HG03064 (cell line): ENCODE data around the gene CD96.
"Not testable (repeated sequence)": the region's sequence is repeated elsewhere in the genome, so short reads cannot be mapped to it uniquely, and the experiment has no call there.

Experiments used
- ATAC-seq: cut with Tn5 transposase; IDR thresholded peaks from one replicate; pipeline ENCODE4 v1.9.1; 2021; ENCODE audit warnings: low read depth; ENCODE audit not compliant: unreplicated experiment

CD96 gene

DNA sequence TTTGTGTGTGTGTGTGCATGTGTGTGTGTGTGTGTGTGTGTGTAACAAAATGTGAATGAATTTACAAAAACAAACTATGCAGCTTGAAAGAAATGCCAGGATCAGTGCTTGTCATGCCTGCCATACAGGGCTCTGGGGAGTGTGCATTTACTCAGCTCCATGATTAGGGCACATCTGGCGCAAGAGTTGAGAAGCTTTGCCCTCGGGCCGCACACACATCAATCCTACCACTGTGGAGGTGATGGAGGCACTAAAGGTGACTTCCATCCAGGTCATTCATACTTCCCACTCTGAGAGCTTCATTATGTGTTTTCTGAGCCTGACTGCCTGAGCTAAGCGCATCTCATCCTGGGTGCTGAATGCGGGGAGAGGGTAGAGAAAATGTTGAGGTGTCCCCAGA lies 125.2 kb downstream of the CD96 start:
- no peak for ATAC-seq

DNA sequence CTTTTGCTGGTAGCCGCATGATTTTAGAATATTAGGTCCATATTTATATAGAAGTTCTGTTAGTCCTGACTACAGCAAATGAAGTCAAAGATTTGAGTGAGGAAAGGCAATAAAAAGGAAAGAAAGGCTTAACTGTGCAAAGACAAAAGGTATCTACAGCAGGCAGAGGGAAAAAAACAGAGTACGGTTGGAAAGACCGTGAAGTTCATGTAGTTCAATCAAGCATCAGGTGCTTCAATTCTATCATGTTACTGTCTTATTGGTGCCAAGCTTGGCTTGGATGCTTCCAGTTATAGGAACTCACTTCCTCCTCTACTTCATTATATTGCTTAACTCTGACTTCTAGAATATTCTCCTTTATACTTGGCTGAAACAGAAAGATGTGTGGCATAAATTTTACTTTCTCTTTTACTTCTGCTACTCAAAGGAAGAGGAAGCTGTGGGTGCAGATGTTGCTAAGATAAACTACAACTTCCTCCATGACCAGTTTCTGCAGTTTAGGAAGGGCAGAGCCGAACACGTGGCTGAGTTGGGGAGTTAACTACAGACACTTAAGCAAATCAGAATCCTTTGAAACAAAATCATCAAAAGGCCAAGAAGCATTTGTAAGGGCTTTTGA lies 125.7 kb downstream of the CD96 start:
- peak; percentile 99 for ATAC-seq

DNA sequence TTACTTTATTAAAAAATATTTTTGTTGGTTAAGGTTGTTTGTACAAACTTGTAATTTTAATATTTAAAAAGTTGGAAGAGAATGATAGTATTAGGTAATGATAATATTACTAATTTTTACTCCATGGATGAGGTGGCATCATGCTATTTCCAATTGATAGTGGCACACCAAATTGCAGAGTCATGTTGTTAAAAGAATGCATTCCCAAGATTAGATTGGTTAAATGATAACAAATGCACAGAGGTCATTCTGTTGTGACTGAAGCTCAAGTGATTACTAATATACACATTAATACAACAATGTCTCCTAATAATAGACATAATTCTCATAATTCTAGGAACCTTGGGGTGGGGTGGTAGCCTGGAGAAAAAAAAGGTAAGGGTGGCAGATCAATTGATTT lies 126.3 kb downstream of the CD96 start:
- no peak for ATAC-seq

DNA sequence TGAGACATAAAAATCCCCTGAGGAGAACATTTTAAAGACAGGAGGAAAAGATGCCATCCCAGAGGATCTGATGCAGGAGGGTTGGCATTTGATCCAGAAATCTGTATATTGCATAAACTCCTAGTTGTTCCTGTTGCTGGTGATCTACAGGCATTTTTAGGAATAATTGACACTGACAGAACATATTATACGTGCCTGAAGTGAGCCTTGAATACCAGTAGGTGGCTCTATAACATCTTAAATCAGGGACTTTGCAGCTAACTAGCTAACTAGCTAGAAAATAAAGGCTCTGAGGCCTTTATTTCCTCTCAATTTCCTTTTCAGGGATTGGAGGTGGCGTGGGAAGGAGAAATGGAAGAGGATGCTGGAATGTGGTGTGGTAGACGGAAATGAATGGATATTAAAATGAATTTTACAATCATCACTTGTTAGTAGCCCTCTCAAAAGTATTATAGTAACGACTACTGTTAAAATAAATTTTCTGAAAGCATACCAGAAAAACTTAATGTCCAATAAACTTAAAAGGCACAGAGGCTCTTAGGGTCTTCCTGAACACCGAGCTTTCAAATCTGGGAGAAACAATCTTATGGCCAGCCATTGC lies 127.0 kb downstream of the CD96 start:
- ATAC-seq: no peak

DNA sequence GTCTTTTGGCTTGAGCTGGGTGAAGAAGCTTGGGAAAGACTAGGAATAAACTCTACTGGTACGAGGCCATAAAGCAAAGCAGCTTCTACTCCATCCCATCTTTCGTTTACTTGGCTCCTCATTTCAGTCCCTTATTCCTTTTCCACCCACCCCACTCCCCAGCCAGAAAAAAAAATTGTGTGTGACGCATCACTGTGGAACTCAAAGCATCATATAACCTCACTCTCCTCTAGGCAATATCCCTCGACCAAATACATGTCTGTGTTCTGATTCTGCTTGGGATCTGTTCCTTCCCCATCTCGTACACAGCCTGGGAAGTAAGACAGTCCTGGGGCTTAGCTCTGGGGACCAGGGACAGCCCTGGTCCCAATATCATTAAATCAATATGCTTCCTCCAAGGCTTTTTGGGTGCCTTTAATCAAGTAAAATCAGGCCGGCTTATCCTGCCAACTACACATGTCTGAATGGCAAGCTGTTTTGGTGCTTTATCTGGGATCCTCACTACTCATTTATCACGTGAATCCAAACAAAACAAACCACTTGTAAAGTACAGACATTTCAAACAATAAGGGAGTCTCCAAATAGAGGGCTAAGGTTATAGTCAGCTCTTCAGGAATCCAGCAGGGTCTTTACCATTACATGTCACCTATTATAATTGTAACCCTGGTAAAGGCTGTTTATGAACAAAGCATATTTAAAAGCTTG lies 128.1 kb downstream of the CD96 start:
- no peak for ATAC-seq

DNA sequence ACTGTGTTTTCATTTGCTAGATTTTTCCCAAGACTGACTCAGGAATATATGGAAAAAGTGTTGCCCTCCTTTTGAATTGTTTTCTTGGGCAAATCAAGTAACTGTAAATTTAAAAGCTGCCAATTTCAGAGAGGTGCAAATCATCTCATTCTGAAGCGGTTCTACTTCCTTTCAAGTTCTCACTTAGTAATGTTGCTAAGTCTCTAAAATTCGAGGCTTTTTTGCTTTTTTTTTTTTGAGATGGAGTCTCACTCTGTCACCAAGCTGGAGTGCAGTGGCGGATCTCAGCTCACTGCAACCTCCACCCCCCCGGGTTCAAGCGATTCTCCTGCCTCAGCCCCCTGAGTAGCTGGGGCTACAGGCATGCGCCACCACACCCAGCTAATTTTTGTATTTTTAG lies 130.5 kb downstream of the CD96 start:
- ATAC-seq: not testable (repeated sequence)

DNA sequence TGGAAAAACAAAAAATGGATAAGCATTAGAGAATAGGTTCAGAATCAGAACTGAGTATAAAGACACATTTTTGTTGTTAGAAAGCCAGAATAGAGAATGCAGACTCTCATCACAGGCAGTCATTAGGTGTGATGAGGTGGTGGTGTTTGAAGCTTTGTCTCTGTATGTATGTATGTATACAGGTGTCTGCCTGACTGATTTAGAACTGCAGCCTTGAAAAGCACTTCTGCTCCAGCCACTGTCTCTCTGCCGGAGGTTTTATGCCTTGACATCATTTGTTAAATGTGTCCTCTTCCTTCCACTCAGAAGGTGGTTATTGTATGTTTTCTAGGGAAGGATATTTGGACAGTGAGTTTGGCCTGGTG lies 133.8 kb downstream of the CD96 start:
- ATAC-seq: no peak

DNA sequence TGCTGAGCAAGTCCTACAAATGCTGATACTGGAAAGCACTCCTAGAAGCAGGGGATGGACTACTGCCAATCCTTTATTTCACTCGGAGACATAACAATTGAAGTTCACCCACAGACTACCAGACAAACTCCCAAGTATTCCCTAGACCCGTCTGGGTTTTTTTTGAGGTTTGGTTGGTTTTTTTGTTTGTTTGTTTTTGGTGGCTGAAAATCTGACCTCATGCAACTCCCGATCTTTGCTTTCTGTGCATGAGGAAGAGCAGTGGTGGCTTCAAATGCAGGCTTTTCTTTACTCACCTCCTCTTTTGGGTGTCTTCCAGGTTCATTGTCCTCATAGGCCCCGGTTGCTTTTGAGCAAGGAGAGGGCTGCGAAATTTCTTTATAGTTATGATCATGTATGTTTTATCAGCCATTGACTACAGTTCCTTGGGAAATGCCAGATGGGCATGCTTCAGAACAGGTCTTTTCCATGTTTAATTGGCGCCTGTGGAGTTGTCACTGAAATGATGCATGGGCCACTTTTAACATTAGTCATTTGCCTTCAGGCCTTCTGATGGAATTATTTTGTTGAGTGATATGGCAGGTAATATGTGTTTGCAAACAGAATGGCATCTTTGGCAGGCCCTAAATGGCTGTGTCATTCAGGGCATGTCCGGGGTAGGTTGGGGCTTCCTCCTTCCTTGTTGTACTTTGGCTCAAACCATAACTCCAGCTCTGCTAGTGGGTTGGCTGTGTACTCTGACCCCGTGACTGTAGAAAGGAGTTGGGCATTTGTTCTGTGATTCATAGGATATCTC lies 134.4 kb downstream of the CD96 start:
- no peak for ATAC-seq

DNA sequence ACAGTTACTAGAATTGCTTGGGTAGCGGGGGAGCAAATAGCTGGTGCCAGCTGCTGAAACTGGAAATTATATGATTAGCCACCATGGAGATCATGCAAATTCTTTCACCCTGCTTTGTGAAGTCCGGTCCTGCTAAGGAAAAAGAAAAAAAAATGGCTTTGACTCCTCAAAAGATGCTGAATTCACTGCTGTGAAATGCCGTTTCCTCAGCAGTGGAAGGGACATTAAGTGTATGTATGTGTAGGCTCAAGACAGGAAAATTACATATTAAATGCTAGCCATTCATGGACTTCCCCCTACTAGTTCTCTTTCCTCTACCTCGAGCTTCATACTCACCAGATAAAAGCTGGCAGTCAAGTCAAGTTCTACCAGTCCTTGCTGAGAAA lies 135.0 kb downstream of the CD96 start:
- ATAC-seq: no peak

DNA sequence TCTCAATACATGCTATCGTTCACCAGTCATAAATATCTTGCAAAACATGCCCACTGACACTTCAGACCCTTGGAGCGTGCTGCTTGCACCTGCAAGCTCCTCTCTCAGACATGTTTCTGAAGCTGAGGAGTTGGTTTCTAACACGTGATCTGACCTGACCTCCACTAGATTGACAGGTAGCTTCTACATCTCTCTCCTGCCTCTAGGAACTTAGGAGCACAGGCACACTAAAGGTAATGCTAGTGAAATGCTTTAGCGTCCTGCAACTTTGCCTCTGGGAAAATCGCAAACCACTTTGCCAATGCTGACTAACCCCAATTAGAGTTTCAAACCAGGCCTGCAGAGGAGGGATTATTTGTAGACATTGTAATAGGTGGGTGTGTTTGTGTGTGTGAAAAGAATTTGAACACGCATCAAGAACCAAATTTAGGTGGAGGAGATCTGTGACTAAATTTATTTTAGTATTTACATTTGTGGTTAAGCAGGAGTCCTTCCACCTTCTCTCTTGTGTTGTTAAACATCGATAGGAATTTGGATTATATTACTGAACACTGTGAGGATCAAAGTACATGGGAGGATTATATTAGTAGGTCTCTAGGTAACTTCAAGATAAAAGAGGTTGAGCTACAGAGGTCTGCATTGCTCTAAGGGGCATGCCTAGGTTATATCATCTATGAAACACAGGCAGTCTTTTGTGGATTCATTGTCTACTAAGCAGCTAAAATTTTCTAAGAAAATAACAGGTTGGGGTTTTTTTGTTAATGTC lies 139.8 kb downstream of the CD96 start:
- no peak for ATAC-seq

DNA sequence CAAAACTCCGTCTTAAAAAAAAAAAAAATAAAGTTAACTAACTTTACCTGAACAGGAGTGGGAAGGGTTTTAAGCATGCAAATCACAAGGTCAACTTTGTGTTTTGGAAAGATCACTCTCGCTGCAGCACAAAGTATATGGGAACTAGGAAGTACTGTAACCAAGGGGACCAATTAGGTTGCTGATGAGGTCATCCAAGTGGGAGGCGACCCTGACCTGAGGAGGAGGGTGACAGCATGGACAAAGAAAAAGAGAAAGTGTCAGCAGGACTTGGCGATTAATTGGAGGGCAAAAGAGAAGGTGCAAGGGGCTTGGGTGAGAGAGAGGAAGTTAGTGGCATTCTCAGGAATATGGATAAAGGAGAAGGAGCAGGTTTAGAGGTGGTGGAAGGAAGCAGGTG lies 142.6 kb downstream of the CD96 start:
- no peak for ATAC-seq

DNA sequence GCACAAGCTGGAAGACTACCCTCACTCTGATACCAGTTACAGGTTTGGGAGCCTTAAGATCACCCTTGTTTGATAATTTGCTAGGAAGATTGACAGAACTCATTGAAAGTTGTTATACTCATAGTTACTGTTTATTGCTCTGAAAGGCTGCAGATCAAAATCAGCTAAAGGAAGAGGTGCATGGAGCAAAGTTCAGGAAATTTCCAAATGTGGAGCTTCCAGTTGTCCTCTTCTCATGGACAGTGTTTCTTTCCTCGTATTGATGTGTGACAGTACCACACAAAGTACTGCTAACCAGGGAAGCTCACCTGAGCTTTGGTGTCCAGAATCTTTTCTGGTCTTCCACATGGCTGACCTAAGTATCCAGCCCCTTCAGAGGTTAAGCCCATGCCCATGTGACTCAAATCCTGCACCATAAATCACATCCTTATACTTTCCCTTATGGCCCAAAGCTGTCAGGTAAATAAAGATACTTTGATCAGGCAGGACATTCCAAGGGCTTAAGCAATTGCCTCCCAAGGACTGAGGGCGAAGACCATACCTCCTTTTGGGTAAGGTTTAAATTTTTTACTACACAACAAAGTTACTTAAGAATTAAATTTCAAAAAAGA lies 146.3 kb downstream of the CD96 start:
- ATAC-seq: no peak

DNA sequence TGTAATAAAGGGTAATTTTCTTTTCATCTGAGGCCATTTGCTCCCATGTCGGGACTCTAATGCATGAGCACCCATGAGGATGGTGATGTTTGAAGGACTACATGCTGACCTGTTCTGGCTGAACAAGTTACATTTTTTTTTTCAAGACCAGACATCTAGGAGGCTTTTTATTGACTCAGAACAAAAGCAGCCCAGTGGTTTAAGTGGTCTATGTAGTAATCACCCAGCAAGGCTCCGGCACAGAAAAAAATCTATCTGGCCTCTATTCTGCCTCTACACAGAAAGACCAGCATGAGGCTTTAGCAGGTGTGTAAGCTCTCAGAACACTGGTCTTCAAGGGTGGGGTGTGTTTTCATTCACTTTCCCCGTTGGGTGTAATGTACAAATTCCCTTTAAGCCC lies 148.2 kb downstream of the CD96 start:
- peak; percentile 97 for ATAC-seq

DNA sequence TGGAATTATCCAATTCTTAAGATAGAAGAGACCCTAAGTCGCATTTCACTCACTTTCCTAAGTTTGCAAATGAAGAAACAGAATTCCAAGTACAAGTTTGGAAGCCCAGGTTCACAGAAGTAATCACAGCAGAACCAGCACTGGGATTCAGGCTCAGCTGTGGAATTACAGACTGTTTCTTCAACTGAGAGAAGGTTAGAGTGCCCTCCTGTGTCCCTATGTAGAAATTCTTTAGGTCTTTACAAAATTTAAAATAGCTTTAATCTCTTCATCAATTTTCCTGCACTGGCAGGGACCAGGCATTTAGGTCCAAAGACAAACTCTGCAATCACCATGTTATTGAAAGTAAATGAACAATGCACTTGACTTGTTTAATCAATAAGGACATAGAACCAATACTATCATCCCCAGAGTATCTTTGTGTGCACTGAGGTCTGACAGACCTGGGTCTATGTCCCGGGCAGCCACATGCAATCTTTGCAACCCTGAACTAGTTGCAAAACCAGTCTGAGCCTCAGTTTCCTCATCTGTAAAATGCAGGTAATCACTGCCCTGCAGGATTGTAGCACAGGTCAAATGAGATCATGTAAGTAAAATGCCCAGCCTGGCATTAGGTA lies 149.4 kb downstream of the CD96 start:
- ATAC-seq: no peak

DNA sequence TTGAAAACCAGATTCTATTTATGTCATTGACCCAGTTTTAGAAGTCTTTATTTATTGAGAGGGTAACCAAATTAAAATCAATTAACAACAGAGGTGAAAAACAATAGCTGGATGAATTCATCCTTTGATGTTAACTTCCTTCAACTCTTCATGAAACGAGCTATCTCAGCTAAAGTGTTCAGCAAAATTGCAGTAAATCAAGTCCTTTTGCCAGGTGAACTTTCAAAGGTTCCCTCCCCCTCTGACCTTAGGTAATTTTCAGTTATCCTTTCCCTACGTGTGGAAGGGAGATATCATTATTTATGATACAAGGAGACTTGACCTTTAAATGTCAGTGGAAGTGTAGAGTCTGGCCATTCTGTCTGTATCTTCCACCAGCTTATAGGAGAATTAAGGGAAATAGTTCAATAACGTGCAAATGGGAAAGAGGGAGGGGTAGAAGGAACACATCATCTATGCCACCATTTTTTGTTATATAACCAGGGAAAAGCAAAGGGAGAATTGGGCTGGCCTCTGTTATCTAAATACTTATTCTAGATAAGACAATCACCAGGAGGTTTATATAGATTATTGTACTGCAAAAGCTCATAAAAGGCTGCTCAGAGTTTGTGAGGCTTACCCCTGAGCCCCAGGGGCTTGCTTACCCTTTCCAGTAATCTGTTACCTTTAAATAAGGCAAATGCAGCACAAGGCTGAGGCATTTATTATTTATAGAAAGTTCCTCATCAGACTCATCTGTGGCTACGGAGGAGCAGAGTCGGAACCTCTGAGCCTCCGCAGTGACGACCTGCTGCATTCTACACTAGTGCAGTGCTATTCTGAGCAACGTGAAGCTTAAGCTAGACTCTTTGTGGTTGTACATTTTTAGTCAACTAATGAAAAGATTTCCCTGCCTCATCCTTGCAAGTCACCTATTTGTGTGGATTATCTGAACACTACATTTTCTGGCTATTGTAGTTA lies 150.9 kb downstream of the CD96 start:
- no peak for ATAC-seq

DNA sequence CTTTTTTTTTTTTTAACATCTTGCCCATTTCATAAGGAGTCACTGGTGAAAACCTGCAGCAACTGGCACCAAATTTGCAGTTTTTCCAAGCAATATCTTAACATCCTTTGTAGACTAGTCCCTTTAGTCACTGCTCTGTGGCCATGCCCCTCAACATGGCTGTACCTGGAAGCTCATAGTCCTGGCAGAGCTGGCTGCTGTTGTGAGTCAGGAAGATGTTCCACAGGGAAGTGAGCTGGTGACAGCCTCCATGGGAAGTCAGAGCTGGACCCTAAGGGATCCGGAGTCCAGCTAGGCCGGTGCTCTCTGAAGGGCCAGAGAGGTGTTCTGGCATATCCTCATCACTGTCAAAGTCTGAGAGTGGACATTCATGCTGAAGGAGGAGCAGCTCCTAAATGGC lies 152.5 kb downstream of the CD96 start:
- no peak for ATAC-seq

DNA sequence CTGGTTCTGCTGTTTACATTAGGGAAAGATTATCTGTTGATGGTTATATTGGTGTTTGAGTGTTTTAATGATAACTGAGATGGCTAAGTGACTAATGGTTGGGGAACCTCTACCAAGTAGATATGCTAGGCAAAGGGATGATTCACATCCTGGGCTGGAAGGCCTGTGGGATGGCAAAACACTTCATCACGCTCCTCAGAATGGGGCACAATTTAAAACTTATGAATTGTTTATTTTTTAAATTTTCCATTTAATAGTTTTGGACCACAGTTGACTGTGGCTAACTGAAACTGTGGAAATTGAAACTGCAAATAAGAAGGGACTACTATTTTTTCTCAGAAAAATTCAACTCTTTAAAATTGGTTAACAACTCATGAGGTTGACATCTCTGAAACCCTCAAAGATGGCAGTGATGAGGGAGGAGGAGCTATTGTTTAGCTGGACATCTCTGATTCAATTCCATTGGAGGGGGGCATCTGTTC lies 153.7 kb downstream of the CD96 start:
- ATAC-seq: no peak

DNA sequence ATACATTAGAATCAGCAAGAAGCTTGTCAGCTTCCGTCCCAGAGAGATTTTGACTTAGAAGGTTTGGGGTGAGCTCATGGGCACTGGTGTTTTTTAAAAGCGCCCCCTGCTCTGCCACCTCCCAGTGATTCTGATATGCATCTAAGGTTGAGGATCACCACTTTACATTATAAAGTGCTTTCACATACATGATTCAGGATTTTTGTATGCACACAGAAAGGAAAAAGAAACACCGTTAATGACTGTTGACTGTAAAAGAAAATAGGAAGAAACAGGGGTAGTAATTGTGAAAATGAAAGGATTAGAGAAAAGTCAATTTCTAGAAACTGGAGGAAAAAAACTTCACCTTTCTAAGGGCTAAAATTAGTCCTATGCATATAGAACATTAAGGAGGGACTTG lies 158.1 kb downstream of the CD96 start:
- no peak for ATAC-seq
